Measurements from ENCODE around the gene TEX19. TPM values are rescaled to one million over a fixed set of nuclear protein-coding genes. Genes with fewer than 3 reads are reported as not detected.

Gene TEX19
- total and polyA plus RNA-seq, 10 of the 15 experiments (the other 5 are each of a cell fraction or from before 2014, with no cell fraction given) = 0.03 to 0.32 (median 0.13) TPM; not detected in 3

DNA sequence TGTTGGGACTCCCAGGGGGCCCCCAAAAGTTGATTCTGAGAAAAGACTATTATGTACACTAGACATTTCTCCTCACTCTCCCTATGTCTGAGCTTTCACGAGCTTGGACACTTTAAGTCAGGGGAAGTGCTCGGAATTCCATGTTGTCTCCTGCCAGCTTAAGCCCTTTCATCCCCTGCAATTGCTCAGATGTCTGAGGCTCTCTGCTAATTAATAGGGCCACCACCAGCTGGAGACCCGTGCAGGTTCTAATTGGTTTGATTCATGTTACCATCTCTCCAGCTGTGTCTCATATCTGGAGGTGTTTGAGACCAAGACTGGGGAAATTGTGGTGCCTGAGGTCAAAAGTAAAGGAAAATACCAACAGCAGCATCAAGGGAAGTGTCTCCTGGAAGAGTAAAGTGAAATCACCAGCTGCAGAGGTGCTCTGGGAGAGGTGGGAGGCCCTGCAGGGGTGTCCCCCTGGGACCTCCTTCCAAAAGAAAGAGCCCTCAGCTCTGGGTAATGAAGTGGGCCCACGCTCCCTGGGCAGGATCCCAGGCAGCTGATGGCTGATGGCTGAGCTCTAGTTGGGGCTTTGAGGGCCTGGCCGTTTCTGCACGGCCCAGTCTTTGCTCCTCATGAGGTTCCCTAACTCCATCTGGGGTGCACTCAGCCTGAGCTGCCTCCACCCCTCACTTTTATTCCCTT, 6.7 kb downstream of the TEX19 start:
- RAD21 ChIA-PET (ENCODE audit: unreplicated experiment) = interaction anchor here (0.6 to 1.0 kb wide), 2 partner anchors 13 to 178 kb away, joined by 3 read pairs; no protein-coding TSS in a partner anchor
- BruUV-seq (replicated peaks) = no TSS peak
- Histone ChIP-seq H3K27ac (ENCODE audit: control insufficient read depth, insufficient read depth) (no peak overlapping the region), H4K20me1 (ENCODE audit: control insufficient read depth, insufficient read depth) (no peaks in the 10 kb centered on the region), H3K79me2 (ENCODE audit: control insufficient read depth, insufficient read depth, low read length) (no peaks in the 10 kb centered on the region), H3K9ac (ENCODE audit: control insufficient read depth, insufficient read depth, low read length) (no peak overlapping the region), H3K4me2 (ENCODE audit: control insufficient read depth, insufficient read depth) (no peak overlapping the region), H3K27me3 (replicated peaks in 1 of 2; ENCODE audit: control insufficient read depth in 2 of 2, insufficient read depth in 2 of 2, low read length in 1 of 2) (no peaks in the 10 kb centered on the region), H3K9me3 (replicated peaks; ENCODE audit: control insufficient read depth, insufficient read depth, low read length) (no peaks in the 10 kb centered on the region), H3K4me1 (ENCODE audit: control insufficient read depth, insufficient read depth, low read length) (peaks cover 1% of the 10 kb centered on the region), H3K4me3 (no peak overlapping the region), H3K36me3 (ENCODE audit: control insufficient read depth in 2 of 2, insufficient read depth in 2 of 2, low read length in 1 of 2) (no peaks in the 10 kb centered on the region), H2AFZ (ENCODE audit: control insufficient read depth, low read depth, low read length) (no peak overlapping the region)
- WGBS (ENCODE audit: insufficient coverage, insufficient replicate concordance, low lambda C conversion rate, missing lambda C conversion rate) = 33% methylated on average over 6 of the region's 6 CpGs
- SMC1A ChIA-PET (ENCODE audit: uncharacterized antibody, unreplicated experiment) = interaction anchor here (0.7 kb wide), 1 partner anchor 13 kb away, joined by 3 read pairs; no protein-coding TSS in a partner anchor
- POLR2A ChIA-PET = interaction anchor here (0.5 kb wide), 1 partner anchor 22 kb away, joined by 3 read pairs; no protein-coding TSS in a partner anchor
- ATAC-seq (no peak), FAIRE-seq (no peak), DNase-seq (ENCODE audit: low read depth, low spot score) (no peak)
- CTCF ChIA-PET = interaction anchor here (1.0 to 1.3 kb wide), 2 partner anchors 8 to 48 kb away, joined by 4 read pairs; no protein-coding TSS in a partner anchor
- no peak for TF ChIP-seq EGR1 (IDR thresholded peaks at IDR 0.05; ENCODE audit: borderline replicate concordance in 1 of 2, low read depth in 2 of 2, low read length in 2 of 2)
- TF ChIP-seq RBBP5 (conservative IDR thresholded peaks at IDR 0.05) = no peak
- no peak for TF ChIP-seq NR2C2 (IDR thresholded peaks at IDR 0.05; ENCODE audit: borderline replicate concordance, control insufficient read depth, insufficient read length, low read depth)
- TF ChIP-seq, protein P1, sequence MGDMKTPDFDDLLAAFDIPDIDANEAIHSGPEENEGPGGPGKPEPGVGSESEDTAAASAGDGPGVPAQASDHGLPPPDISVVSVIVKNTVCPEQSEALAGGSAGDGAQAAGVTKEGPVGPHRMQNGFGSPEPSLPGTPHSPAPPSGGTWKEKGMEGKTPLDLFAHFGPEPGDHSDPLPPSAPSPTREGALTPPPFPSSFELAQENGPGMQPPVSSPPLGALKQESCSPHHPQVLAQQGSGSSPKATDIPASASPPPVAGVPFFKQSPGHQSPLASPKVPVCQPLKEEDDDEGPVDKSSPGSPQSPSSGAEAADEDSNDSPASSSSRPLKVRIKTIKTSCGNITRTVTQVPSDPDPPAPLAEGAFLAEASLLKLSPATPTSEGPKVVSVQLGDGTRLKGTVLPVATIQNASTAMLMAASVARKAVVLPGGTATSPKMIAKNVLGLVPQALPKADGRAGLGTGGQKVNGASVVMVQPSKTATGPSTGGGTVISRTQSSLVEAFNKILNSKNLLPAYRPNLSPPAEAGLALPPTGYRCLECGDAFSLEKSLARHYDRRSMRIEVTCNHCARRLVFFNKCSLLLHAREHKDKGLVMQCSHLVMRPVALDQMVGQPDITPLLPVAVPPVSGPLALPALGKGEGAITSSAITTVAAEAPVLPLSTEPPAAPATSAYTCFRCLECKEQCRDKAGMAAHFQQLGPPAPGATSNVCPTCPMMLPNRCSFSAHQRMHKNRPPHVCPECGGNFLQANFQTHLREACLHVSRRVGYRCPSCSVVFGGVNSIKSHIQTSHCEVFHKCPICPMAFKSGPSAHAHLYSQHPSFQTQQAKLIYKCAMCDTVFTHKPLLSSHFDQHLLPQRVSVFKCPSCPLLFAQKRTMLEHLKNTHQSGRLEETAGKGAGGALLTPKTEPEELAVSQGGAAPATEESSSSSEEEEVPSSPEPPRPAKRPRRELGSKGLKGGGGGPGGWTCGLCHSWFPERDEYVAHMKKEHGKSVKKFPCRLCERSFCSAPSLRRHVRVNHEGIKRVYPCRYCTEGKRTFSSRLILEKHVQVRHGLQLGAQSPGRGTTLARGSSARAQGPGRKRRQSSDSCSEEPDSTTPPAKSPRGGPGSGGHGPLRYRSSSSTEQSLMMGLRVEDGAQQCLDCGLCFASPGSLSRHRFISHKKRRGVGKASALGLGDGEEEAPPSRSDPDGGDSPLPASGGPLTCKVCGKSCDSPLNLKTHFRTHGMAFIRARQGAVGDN (IDR thresholded peaks at IDR 0.05) = no peak
- TF ChIP-seq STAT1 (conservative IDR thresholded peaks at IDR 0.05) = no peak
- TF ChIP-seq POLR2AphosphoS2 (IDR thresholded peaks at IDR 0.05; ENCODE audit: low read depth, low read length) = no peak
- TF ChIP-seq ZSCAN29 (IDR thresholded peaks at IDR 0.05) = no peak
- intact Hi-C loops (cut with micrococcal nuclease; ENCODE audit: unreplicated experiment) = loop anchor here (5.0 kb wide), 1 partner anchor 37 kb away; no protein-coding TSS in a partner anchor
- in situ Hi-C loops (cut with MboI) = no loop called here
